LNCAP (cell line): ENCODE results near the gene NRG2.

ENCODE experiments used
- TF ChIP-seq, protein P1 (sequence below): fragments of 450-650 bp; IDR thresholded peaks from 2 replicates; pipeline ENCODE4 v1.5.1; 2017; ENCODE audit warnings: mild to moderate bottlenecking

NRG2 gene

DNA sequence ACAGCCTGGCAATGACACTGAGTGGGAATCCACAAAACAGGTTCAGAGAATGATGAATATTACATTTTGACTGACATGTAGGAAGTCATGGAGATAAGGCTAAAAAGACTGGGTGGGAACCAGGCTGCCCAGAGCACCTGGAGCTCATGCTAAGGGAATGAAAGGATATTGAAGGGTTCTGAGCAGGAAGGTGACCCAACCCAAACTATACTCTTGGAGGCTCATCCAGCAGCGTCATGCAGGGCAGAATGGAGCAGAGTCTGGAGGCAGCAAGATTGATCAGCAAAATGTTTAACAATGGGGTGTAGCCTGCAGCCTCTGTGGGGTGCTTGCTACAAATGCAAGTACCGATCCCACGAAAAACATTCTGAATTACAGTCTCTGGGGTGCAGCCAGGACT, 127.3 kb downstream of the NRG2 start:
- TF ChIP-seq, protein P1, sequence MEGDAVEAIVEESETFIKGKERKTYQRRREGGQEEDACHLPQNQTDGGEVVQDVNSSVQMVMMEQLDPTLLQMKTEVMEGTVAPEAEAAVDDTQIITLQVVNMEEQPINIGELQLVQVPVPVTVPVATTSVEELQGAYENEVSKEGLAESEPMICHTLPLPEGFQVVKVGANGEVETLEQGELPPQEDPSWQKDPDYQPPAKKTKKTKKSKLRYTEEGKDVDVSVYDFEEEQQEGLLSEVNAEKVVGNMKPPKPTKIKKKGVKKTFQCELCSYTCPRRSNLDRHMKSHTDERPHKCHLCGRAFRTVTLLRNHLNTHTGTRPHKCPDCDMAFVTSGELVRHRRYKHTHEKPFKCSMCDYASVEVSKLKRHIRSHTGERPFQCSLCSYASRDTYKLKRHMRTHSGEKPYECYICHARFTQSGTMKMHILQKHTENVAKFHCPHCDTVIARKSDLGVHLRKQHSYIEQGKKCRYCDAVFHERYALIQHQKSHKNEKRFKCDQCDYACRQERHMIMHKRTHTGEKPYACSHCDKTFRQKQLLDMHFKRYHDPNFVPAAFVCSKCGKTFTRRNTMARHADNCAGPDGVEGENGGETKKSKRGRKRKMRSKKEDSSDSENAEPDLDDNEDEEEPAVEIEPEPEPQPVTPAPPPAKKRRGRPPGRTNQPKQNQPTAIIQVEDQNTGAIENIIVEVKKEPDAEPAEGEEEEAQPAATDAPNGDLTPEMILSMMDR = no peak

GRCh38 chr5:139915266-139915665, 127.8 kb downstream of the NRG2 start:
- TF ChIP-seq, protein P1 = no peak

DNA sequence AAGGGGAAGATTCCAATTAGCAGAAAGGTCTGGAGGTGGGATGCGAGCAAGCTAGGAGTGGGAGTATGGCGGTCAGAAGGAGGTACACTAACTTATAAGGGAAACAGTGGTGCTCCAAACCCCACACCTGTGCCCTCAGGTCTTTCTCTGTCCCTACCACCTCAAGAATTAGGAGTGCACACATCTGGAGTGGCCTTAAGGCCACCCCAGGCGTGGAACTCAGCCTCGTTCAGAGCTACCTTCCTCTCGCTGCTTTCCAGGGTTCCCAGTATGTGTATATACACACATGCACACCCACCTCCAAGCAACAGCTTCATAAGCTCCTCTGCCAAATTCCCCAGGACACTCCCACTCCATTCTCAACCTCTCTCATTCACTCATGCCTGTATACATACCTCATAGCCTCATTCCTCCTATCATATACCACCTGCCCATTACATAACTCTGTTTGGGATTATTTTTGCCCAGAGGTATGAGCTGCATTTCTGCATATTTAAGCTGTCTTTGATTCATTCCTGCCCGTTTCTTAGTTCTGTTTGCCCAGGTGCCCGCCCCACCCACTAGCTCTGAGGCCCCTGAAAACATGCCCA, 128.8 kb downstream of the NRG2 start:
- TF ChIP-seq, protein P1 = no peak

DNA sequence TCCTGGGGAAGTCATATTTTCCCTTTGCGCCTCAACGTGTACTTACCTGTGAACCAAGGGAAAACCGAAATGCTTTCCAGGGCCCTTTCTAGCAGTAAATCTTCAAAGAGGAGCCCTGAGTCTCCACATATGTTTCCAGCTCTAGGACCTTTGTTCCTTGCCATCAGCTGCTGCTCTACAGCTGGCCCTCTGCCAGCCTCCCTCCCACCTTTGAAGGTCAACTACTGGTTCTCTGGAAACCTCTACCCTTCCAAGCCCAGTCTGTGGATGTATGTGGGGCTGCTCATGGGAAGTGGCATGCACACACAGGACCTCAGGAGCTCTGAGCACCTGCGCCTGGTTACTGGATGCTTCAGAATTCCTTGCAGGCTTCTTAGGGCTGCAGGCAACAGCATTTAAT, 130.3 kb downstream of the NRG2 start:
- TF ChIP-seq, protein P1 = no peak

GRCh38 chr5:139912158-139912557, 130.9 kb downstream of the NRG2 start:
- TF ChIP-seq, protein P1 = no peak

GRCh38 chr5:139911425-139912120, 131.5 kb downstream of the NRG2 start:
- TF ChIP-seq, protein P1 = no peak

- TF ChIP-seq, protein P1 = no peak
These were observed 132.2 kb downstream of the NRG2 start for GRCh38 chr5:139910901-139911300.

DNA sequence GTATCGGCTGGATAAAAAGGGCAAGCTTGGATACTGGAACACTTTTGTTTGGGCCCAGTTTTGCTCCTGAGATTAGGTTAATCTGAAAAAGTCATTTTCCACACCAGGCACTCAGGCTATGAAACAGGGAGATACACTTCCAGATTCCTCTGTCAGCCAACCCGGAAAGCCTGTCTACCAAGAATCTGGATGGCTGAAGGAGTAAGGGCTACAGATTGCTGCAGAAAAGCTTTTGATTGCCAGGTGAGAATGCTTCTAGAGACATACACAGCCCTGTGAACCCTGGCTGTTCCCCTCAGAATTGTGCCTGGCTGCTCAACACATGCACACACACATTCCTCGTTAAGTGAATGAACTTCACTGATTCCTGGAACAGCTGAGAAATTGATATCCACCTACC, 133.1 kb downstream of the NRG2 start:
- TF ChIP-seq, protein P1 = no peak
